Measurements from ENCODE around the gene TFCP2L1. TPM values are rescaled to one million over a fixed set of nuclear protein-coding genes. Genes with fewer than 3 reads are reported as not detected.
"Not testable (repeated sequence)": the region's sequence is repeated elsewhere in the genome, so short reads cannot be mapped to it uniquely, and the experiment has no call there.

TFCP2L1 gene
- not detected in 2 replicates for total RNA-seq
- polyA plus RNA-seq = not detected in 2 replicates
- polyA plus RNA-seq (2012) = not detected in 2 replicates
- not detected in 2 replicates for polyA minus RNA-seq (ENCODE audit: low replicate concordance)

GRCh38 chr2:121284463-121285449, at the start of gene TFCP2L1:
TFCP2L1 (minus strand) TSS chr2:121285202; CDS start chr2:121285109, 93 bp downstream.
- no peaks in the 10 kb centered on the region for H3K36me3 ChIP-seq (ENCODE audit: control insufficient read depth, insufficient read depth, low read length)
- H3K9me3 ChIP-seq (ENCODE audit: control insufficient read depth, insufficient read depth, low read depth, low read length) = no peaks in the 10 kb centered on the region
- no peaks in the 10 kb centered on the region for H3K79me2 ChIP-seq (ENCODE audit: control insufficient read depth, insufficient read depth, low read length)
- TF ChIP-seq CTCF (conservative IDR thresholded peaks at IDR 0.05 in 1 of 2, IDR thresholded peaks at IDR 0.05 in 1 of 2; ENCODE audit: low read depth in 1 of 2, low read length in 2 of 2) (no peak), EZH2 (IDR thresholded peaks at IDR 0.05; ENCODE audit: low read length, missing control alignments) (peak; percentile 42)
- peak in 1 of 2 donors; percentile 6 for DNase-seq (ENCODE audit: low read depth in 2 of 2)
- no peak within 1 kb of the TSS for H3K9ac ChIP-seq (ENCODE audit: insufficient read depth, low read length)
- H3K4me2 ChIP-seq (ENCODE audit: extremely low read depth, insufficient read depth, low read length) = no peak within 1 kb of the TSS
- H4K20me1 ChIP-seq (ENCODE audit: control insufficient read depth, extremely low read depth, insufficient read depth, low read length) = no peaks in the 10 kb centered on the region
- H2AFZ ChIP-seq (ENCODE audit: low read length) = no peak within 1 kb of the TSS
- H3K4me1 ChIP-seq (ENCODE audit: control insufficient read depth, extremely low read depth, insufficient read depth, low read length) = no peaks in the 10 kb centered on the region
- H3K27ac ChIP-seq (ENCODE audit: insufficient read depth, low read length) = no peak within 1 kb of the TSS
- H3K27me3 ChIP-seq (ENCODE audit: control insufficient read depth, insufficient read depth, low read length) = peaks cover 29% of the 10 kb centered on the region
- H3K4me3 ChIP-seq (replicated peaks in 1 of 4; ENCODE audit: control extremely low read depth in 1 of 4, insufficient read depth in 1 of 4, low read depth in 3 of 4, low read length in 4 of 4) = no peak within 1 kb of the TSS

- peaks cover 5% of the 10 kb centered on the region for H3K36me3 ChIP-seq (ENCODE audit: control insufficient read depth, insufficient read depth, low read length)
- TF ChIP-seq EZH2 (IDR thresholded peaks at IDR 0.05; ENCODE audit: low read length, missing control alignments) (no peak), CTCF (conservative IDR thresholded peaks at IDR 0.05 in 1 of 2, IDR thresholded peaks at IDR 0.05 in 1 of 2; ENCODE audit: low read depth in 1 of 2, low read length in 2 of 2) (no peak)
These were observed 49.0 kb upstream of the TFCP2L1 start for GRCh38 chr2:121333834-121334558.

GRCh38 chr2:121333231-121333630, 48.2 kb upstream of the TFCP2L1 start:
- H3K27me3 ChIP-seq (ENCODE audit: control insufficient read depth, insufficient read depth, low read length) = no peaks in the 10 kb centered on the region
- TF ChIP-seq EZH2 (IDR thresholded peaks at IDR 0.05; ENCODE audit: low read length, missing control alignments) (no peak), CTCF (conservative IDR thresholded peaks at IDR 0.05 in 1 of 2, IDR thresholded peaks at IDR 0.05 in 1 of 2; ENCODE audit: low read depth in 1 of 2, low read length in 2 of 2) (no peak)
- no peaks in the 10 kb centered on the region for H4K20me1 ChIP-seq (ENCODE audit: control insufficient read depth, extremely low read depth, insufficient read depth, low read length)
- no peaks in the 10 kb centered on the region for H3K4me1 ChIP-seq (ENCODE audit: control insufficient read depth, extremely low read depth, insufficient read depth, low read length)
- no peak overlapping the region for H3K9ac ChIP-seq (ENCODE audit: insufficient read depth, low read length)
- no peaks in the 10 kb centered on the region for H3K9me3 ChIP-seq (ENCODE audit: control insufficient read depth, insufficient read depth, low read depth, low read length)
- no peak overlapping the region for H3K4me2 ChIP-seq (ENCODE audit: extremely low read depth, insufficient read depth, low read length)
- H3K4me3 ChIP-seq (replicated peaks in 1 of 4; ENCODE audit: control extremely low read depth in 1 of 4, insufficient read depth in 1 of 4, low read depth in 3 of 4, low read length in 4 of 4) = no peak overlapping the region
- no peak overlapping the region for H3K27ac ChIP-seq (ENCODE audit: insufficient read depth, low read length)
- DNase-seq (ENCODE audit: low read depth in 2 of 2) = no peak
- peaks cover 2% of the 10 kb centered on the region for H3K36me3 ChIP-seq (ENCODE audit: control insufficient read depth, insufficient read depth, low read length)
- no peaks in the 10 kb centered on the region for H3K79me2 ChIP-seq (ENCODE audit: control insufficient read depth, insufficient read depth, low read length)
- H2AFZ ChIP-seq (ENCODE audit: low read length) = no peak overlapping the region

More at GRCh38 chr2:121333834-121334558, 49.0 kb upstream of the TFCP2L1 start:
- Histone ChIP-seq H3K9me3 (ENCODE audit: control insufficient read depth, insufficient read depth, low read depth, low read length) (no peaks in the 10 kb centered on the region), H4K20me1 (ENCODE audit: control insufficient read depth, extremely low read depth, insufficient read depth, low read length) (no peaks in the 10 kb centered on the region), H3K4me1 (ENCODE audit: control insufficient read depth, extremely low read depth, insufficient read depth, low read length) (no peaks in the 10 kb centered on the region), H2AFZ (ENCODE audit: low read length) (no peak overlapping the region), H3K27ac (ENCODE audit: insufficient read depth, low read length) (no peak overlapping the region), H3K4me2 (ENCODE audit: extremely low read depth, insufficient read depth, low read length) (no peak overlapping the region), H3K9ac (ENCODE audit: insufficient read depth, low read length) (no peak overlapping the region), H3K79me2 (ENCODE audit: control insufficient read depth, insufficient read depth, low read length) (no peaks in the 10 kb centered on the region), H3K27me3 (ENCODE audit: control insufficient read depth, insufficient read depth, low read length) (no peaks in the 10 kb centered on the region), H3K4me3 (replicated peaks in 1 of 4; ENCODE audit: control extremely low read depth in 1 of 4, insufficient read depth in 1 of 4, low read depth in 3 of 4, low read length in 4 of 4) (no peak overlapping the region)
- no peak for DNase-seq (ENCODE audit: low read depth in 2 of 2)

GRCh38 chr2:121331324-121331723, 46.3 kb upstream of the TFCP2L1 start:
- not testable (repeated sequence) for H3K4me2 ChIP-seq (ENCODE audit: extremely low read depth, insufficient read depth, low read length); H3K4me1 ChIP-seq (ENCODE audit: control insufficient read depth, extremely low read depth, insufficient read depth, low read length); H3K36me3 ChIP-seq (ENCODE audit: control insufficient read depth, insufficient read depth, low read length); H2AFZ ChIP-seq (ENCODE audit: low read length); H3K9ac ChIP-seq (ENCODE audit: insufficient read depth, low read length); H3K9me3 ChIP-seq (ENCODE audit: control insufficient read depth, insufficient read depth, low read depth, low read length); H4K20me1 ChIP-seq (ENCODE audit: control insufficient read depth, extremely low read depth, insufficient read depth, low read length); H3K27ac ChIP-seq (ENCODE audit: insufficient read depth, low read length); H3K4me3 ChIP-seq (replicated peaks in 1 of 4; ENCODE audit: control extremely low read depth in 1 of 4, insufficient read depth in 1 of 4, low read depth in 3 of 4, low read length in 4 of 4); H3K79me2 ChIP-seq (ENCODE audit: control insufficient read depth, insufficient read depth, low read length); DNase-seq (ENCODE audit: low read depth in 2 of 2); H3K27me3 ChIP-seq (ENCODE audit: control insufficient read depth, insufficient read depth, low read length)

All from fibroblast of lung (primary cell).